ENCODE measurements around the gene ECM2.

The ECM2 gene

GRCh38 chr9:92467041-92467440, 68.7 kb downstream of the ECM2 start:
- DNase-seq (ENCODE audit: low read depth in 2 of 2): no peak

GRCh38 chr9:92463984-92464383, 71.8 kb downstream of the ECM2 start:
- DNase-seq (ENCODE audit: low read depth in 2 of 2): no peak

- no peak for DNase-seq (ENCODE audit: low read depth in 2 of 2)
These were observed 72.4 kb downstream of the ECM2 start for GRCh38 chr9:92463387-92463786.

DNA sequence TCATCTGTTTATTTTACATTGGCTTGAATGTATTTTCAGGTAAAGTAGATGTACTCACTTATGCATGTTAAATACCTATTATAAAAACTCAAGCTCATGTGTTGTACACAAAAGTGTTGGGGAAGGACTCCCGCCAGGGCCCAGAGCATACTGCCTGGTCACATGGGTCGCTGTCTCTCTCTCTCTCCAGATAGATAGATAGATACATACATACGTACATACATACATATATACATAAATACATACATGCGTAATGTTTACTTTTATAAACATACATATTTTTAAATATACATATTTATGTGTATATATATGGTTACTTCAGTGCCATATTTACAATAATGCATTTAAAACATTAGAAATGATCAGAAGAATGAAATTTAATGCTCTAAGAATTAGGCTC, 78.2 kb downstream of the ECM2 start:
- DNase-seq (ENCODE audit: low read depth in 2 of 2): no peak

- no peak for DNase-seq (ENCODE audit: low read depth in 2 of 2)
These were observed 80.6 kb downstream of the ECM2 start for GRCh38 chr9:92455217-92455616.

- no peak for DNase-seq (ENCODE audit: low read depth in 2 of 2)
These were observed 89.3 kb downstream of the ECM2 start for GRCh38 chr9:92446536-92446935.
